Neural progenitor cell (in vitro differentiated cells): ENCODE results near the gene RASA2.

Source experiments
- CTCF ChIP-seq: fragments of 200-600 bp; sonication (generic); IDR thresholded peaks from 2 replicates; pipeline ENCODE4 v1.5.1; 2017; ENCODE audit warnings: antibody characterized with exemption, mild to moderate bottlenecking
- EZH2phosphoT487 ChIP-seq: fragments of 200-600 bp; sonication (generic); IDR thresholded peaks from 2 replicates; pipeline ENCODE4 v1.6.1; 2017; ENCODE audit warnings: antibody characterized with exemption

GRCh38 chr3:141486496-141486745 lies 406 bp upstream of the RASA2 start:
- TF ChIP-seq EZH2phosphoT487: no peak
- no peak for TF ChIP-seq CTCF
